Mammary epithelial cell (primary cell): ENCODE measurements around the gene MAGI1.

ENCODE experiments used
- EZH2 ChIP-seq: IDR thresholded peaks from 2 replicates; pipeline ENCODE4 v1.6.1; 2012; ENCODE audit warnings: low read length, inconsistent platforms, borderline replicate concordance
- TF ChIP-seq, protein P1 (sequence below), 2 donors: IDR thresholded peaks in 1 of 2; conservative IDR thresholded peaks in 1 of 2; 2 replicates each; pipeline ENCODE4 v1.5.1; 2011 to 2012; ENCODE audit warnings: inconsistent platforms in 2 of 2, low read length in 2 of 2, mild to moderate bottlenecking in 2 of 2, control low read depth in 1 of 2, low read depth in 1 of 2; ENCODE audit not compliant: insufficient read depth in 1 of 2; ENCODE audit errors: extremely low read depth in 1 of 2

GRCh38 chr3:65326574-65326973 lies 712.1 kb downstream of the MAGI1 start:
- TF ChIP-seq, protein P1, sequence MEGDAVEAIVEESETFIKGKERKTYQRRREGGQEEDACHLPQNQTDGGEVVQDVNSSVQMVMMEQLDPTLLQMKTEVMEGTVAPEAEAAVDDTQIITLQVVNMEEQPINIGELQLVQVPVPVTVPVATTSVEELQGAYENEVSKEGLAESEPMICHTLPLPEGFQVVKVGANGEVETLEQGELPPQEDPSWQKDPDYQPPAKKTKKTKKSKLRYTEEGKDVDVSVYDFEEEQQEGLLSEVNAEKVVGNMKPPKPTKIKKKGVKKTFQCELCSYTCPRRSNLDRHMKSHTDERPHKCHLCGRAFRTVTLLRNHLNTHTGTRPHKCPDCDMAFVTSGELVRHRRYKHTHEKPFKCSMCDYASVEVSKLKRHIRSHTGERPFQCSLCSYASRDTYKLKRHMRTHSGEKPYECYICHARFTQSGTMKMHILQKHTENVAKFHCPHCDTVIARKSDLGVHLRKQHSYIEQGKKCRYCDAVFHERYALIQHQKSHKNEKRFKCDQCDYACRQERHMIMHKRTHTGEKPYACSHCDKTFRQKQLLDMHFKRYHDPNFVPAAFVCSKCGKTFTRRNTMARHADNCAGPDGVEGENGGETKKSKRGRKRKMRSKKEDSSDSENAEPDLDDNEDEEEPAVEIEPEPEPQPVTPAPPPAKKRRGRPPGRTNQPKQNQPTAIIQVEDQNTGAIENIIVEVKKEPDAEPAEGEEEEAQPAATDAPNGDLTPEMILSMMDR (conservative IDR thresholded peaks at IDR 0.05 in 1 of 2, IDR thresholded peaks at IDR 0.05 in 1 of 2; ENCODE audit: extremely low read depth in 1 of 2, insufficient read depth in 1 of 2, low read depth in 1 of 2, low read length in 2 of 2) = no peak
- TF ChIP-seq EZH2 = no peak
